HepG2 (cell line): ENCODE data around the gene SGO1.
"Not testable (repeated sequence)": the region's sequence is repeated elsewhere in the genome, so short reads cannot be mapped to it uniquely, and the experiment has no call there.

Experiments used
- ATF6 ChIP-seq: sonication (generic); formaldehyde crosslinking; conservative IDR thresholded peaks from 2 replicates; pipeline ENCODE4 v1.4.0; 2020; ENCODE audit warnings: missing genetic modification reagents
- CTCF ChIP-seq: sonication (generic); formaldehyde crosslinking; IDR thresholded peaks from 2 replicates; pipeline ENCODE4 v1.5.0; 2020; ENCODE audit warnings: mild to moderate bottlenecking, missing genetic modification reagents, moderate library complexity
- HINFP ChIP-seq: sonication (generic); formaldehyde crosslinking; IDR thresholded peaks from 2 replicates; pipeline ENCODE4 v1.4.0; 2020; ENCODE audit warnings: low read depth, mild to moderate bottlenecking, missing genetic modification reagents
- HNF4G ChIP-seq, 2 experiments: sonication (generic) in 1 of 2; formaldehyde crosslinking in 1 of 2; IDR thresholded peaks; 2 replicates each; pipeline versions ENCODE4 v1.4.0 to v1.6.1; 2011 to 2020; ENCODE audit warnings: borderline replicate concordance in 2 of 2, low read depth in 2 of 2, mild to moderate bottlenecking in 2 of 2, low read length in 1 of 2, missing genetic modification reagents in 1 of 2, moderate library complexity in 1 of 2
- YY1 ChIP-seq: IDR thresholded peaks from 2 replicates; pipeline ENCODE4 v1.6.1; 2011; ENCODE audit warnings: low read length, low read depth, moderate library complexity, mild to moderate bottlenecking; ENCODE audit not compliant: insufficient read depth, insufficient replicate concordance

GRCh38 chr3:20207945-20208344 is 21.9 kb upstream of the SGO1 start:
- TF ChIP-seq ATF6; CTCF (CRISPR knock-in tag); HNF4G (IDR thresholded peaks at IDR 0.05; ENCODE audit: borderline replicate concordance, low read depth, low read length); HNF4G (CRISPR knock-in tag; IDR thresholded peaks at IDR 0.05; ENCODE audit: borderline replicate concordance, low read depth); YY1; HINFP (CRISPR knock-in tag): not testable (repeated sequence)
